D721Med (cell line): Measurements from ENCODE around the gene APOO.

ENCODE experiments used
- DNase-seq: peaks from one replicate; pipeline ENCODE4 v3.0.0; 2011; ENCODE audit warnings: low spot score; ENCODE audit not compliant: insufficient read length
- FAIRE-seq: peaks from 2 replicates; lab custom pipeline; 2011; peaks lifted over from hg19 to GRCh38; lab: Jason Lieb, UNC
- TF ChIP-seq, protein P1 (sequence below): IDR thresholded peaks from 2 replicates; pipeline ENCODE4 v1.5.1; 2012; ENCODE audit warnings: mild to moderate bottlenecking, control low read depth; ENCODE audit not compliant: insufficient read depth; ENCODE audit errors: missing control alignments

Gene APOO

DNA sequence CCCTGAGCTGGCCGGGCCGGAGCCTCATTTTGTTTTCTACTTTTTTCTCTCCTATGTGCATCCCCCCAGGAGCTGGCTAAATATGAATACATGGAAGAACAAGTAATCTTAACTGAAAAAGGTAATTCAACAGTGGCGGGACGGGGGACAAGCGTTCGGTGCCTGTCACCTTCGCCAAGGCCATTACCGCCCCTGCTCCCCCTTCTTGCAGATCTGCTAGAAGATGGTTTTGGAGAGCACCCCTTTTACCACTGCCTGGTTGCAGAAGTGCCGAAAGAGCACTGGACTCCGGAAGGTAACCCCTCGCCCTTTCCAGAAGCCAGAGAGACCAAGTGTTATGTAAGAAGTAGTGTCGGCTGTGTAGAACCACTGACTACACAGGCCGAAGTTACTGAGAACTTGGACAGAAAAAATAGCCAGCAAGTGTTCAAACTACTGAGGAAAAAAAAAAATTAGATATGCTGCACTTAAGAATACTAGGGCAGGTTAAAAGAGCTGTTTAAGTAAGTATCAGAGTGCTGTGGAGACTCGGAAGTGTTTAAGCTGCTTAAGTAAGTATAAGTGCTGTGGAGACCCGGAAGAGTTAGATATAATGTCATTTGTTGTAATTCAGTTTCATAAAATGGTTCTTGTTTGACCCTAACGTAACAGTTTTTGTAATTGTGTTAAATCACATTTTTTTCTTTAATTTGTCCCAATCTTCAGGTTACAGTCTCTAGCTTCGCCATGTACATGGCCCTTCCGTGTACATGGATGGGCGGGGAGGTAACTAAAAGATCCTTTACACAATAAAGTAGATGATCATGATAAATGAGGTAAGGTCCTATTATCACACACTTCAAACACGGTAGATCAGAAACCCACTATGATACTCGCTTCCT lies 123.9 kb downstream of the APOO start:
- FAIRE-seq (no peak), DNase-seq (no peak)
- TF ChIP-seq, protein P1, sequence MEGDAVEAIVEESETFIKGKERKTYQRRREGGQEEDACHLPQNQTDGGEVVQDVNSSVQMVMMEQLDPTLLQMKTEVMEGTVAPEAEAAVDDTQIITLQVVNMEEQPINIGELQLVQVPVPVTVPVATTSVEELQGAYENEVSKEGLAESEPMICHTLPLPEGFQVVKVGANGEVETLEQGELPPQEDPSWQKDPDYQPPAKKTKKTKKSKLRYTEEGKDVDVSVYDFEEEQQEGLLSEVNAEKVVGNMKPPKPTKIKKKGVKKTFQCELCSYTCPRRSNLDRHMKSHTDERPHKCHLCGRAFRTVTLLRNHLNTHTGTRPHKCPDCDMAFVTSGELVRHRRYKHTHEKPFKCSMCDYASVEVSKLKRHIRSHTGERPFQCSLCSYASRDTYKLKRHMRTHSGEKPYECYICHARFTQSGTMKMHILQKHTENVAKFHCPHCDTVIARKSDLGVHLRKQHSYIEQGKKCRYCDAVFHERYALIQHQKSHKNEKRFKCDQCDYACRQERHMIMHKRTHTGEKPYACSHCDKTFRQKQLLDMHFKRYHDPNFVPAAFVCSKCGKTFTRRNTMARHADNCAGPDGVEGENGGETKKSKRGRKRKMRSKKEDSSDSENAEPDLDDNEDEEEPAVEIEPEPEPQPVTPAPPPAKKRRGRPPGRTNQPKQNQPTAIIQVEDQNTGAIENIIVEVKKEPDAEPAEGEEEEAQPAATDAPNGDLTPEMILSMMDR = no peak
